Gastrocnemius medialis (tissue), 4 donors: ENCODE results near the gene TET2.

Experiments
- POLR2A ChIP-seq, 2 donors: fragments of 450-650 bp; IDR thresholded peaks; one replicate each; pipeline ENCODE4 v1.6.1; 2017; ENCODE audit warnings: antibody characterized with exemption in 2 of 2, mild to moderate bottlenecking in 2 of 2, moderate library complexity in 2 of 2
- TF ChIP-seq, protein P1 (sequence below), 5 experiments: fragments of 450-650 bp in 3 of 5; fragments of 200-600 bp in 2 of 5; sonication (generic) in 2 of 5; IDR thresholded peaks in 4 of 5; conservative IDR thresholded peaks in 1 of 5; 1 replicate in 4 of 5; 2 replicates in 1 of 5; pipeline ENCODE4 v1.5.1; 2016 to 2019; ENCODE audit warnings: antibody characterized with exemption in 5 of 5, mild to moderate bottlenecking in 3 of 5, moderate library complexity in 3 of 5

DNA sequence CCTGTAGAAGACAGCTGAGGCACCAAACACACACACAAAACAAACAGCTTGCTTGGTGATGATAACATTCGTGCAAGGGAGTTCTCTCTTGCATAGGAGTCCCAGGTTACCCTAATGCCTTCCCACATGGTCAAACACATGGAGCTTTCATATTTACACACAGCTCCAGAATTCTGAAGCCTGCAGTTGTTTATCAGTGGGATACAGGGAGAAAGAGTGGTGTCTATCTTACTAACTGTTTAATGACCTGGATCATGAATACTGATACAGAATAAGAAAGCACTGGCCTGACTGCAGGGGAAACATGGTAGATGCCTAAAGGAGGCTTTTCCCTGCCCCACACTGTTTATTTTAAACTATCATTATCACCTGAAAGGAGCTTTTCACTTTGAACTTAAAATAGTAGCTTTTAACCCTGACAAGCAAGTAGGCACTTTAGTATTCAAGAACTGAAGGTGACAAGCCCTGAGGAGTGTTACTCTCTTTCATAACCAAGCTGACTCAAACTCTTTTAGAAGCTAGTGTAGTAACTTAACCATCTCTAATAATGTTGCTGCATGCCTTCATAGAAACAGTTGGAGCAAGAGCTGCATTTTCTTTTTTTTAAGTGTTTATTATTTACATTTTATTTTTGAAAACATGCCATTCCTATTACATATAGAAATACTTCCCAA is 15.6 kb downstream of the TET2 start:
- TF ChIP-seq POLR2A (IDR thresholded peaks at IDR 0.05), result no peak
- TF ChIP-seq, protein P1, sequence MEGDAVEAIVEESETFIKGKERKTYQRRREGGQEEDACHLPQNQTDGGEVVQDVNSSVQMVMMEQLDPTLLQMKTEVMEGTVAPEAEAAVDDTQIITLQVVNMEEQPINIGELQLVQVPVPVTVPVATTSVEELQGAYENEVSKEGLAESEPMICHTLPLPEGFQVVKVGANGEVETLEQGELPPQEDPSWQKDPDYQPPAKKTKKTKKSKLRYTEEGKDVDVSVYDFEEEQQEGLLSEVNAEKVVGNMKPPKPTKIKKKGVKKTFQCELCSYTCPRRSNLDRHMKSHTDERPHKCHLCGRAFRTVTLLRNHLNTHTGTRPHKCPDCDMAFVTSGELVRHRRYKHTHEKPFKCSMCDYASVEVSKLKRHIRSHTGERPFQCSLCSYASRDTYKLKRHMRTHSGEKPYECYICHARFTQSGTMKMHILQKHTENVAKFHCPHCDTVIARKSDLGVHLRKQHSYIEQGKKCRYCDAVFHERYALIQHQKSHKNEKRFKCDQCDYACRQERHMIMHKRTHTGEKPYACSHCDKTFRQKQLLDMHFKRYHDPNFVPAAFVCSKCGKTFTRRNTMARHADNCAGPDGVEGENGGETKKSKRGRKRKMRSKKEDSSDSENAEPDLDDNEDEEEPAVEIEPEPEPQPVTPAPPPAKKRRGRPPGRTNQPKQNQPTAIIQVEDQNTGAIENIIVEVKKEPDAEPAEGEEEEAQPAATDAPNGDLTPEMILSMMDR (IDR thresholded peaks at IDR 0.05 in 4 of 5, conservative IDR thresholded peaks at IDR 0.05 in 1 of 5), result no peak
